AML-193 (cell line): ENCODE measurements around the gene TMEM63B.
A peak's percentile ranks its signal among the peaks of the same experiment; 100 is the strongest.
"Not testable (repeated sequence)": the region's sequence is repeated elsewhere in the genome, so short reads cannot be mapped to it uniquely, and the experiment has no call there.

Source experiments
- DNase-seq, 2 experiments: peaks; one replicate each; lab custom pipeline; 2025; lab: John Stamatoyannopoulos, UW

TMEM63B gene

GRCh38 chr6:44094403-44095242 is 32.7 kb upstream of the TMEM63B start:
- DNase-seq, result no peak

- not testable (repeated sequence) for DNase-seq
These were observed 32.1 kb upstream of the TMEM63B start for GRCh38 chr6:44095243-44095623.

GRCh38 chr6:44096612-44097011 is 30.7 kb upstream of the TMEM63B start:
- DNase-seq, result peak; percentile 86 to 87

- DNase-seq, result no peak
These were observed 29.5 kb upstream of the TMEM63B start for GRCh38 chr6:44097782-44098317.

- no peak for DNase-seq
These were observed 28.2 kb upstream of the TMEM63B start for GRCh38 chr6:44099192-44099591.

- peak; percentile 55 to 60 for DNase-seq
These were observed 27.2 kb upstream of the TMEM63B start for GRCh38 chr6:44100088-44100550.

- no peak for DNase-seq
These were observed 25.5 kb upstream of the TMEM63B start for GRCh38 chr6:44101832-44102231.

- DNase-seq, result no peak
These were observed 24.8 kb upstream of the TMEM63B start for GRCh38 chr6:44102527-44102926.

- DNase-seq, result no peak
These were observed 22.8 kb upstream of the TMEM63B start for GRCh38 chr6:44104481-44105021.

- DNase-seq, result no peak
These were observed 22.2 kb upstream of the TMEM63B start for GRCh38 chr6:44105146-44105545.

GRCh38 chr6:44105993-44106740 is 21.2 kb upstream of the TMEM63B start:
- DNase-seq, result no peak

GRCh38 chr6:44107017-44107416 is 20.3 kb upstream of the TMEM63B start:
- DNase-seq, result no peak

- no peak for DNase-seq
These were observed 18.9 kb upstream of the TMEM63B start for GRCh38 chr6:44108471-44108870.

GRCh38 chr6:44109212-44109611 is 18.1 kb upstream of the TMEM63B start:
- DNase-seq, result no peak

- no peak for DNase-seq
These were observed 17.2 kb upstream of the TMEM63B start for GRCh38 chr6:44110005-44110676.

- DNase-seq, result no peak
These were observed 16.4 kb upstream of the TMEM63B start for GRCh38 chr6:44110966-44111365.

- DNase-seq, result no peak
These were observed 15.6 kb upstream of the TMEM63B start for GRCh38 chr6:44111434-44112417.

GRCh38 chr6:44113414-44113813 is 13.9 kb upstream of the TMEM63B start:
- no peak for DNase-seq

GRCh38 chr6:44115866-44116265 is 11.5 kb upstream of the TMEM63B start:
- DNase-seq, result no peak

GRCh38 chr6:44116641-44117382 is 10.5 kb upstream of the TMEM63B start:
- DNase-seq, result no peak
